Measurements from ENCODE around the gene AAK1. TPM values are rescaled to one million over a fixed set of nuclear protein-coding genes. Genes with fewer than 3 reads are reported as not detected.

AAK1 gene
- total RNA-seq, 1 experiment from 2014 or later: 30.6 TPM

- Histone ChIP-seq H4K8ac (replicated peaks; ENCODE audit: insufficient read length, low read depth, low read length) (no peak overlapping the region), H3K23me2 (ENCODE audit: insufficient read length, low read depth, low read length, poor library complexity, severe bottlenecking) (no peaks in the 10 kb centered on the region), H4K5ac (ENCODE audit: insufficient read length, low read depth, low read length) (no peak overlapping the region), H3K18ac (ENCODE audit: insufficient read length, low read depth, low read length) (no peak overlapping the region), H3K4me1 (ENCODE audit: insufficient read depth, low read length) (no peaks in the 10 kb centered on the region), H2BK15ac (ENCODE audit: low read depth, low read length) (no peak overlapping the region), H2AFZ (ENCODE audit: low read length) (no peak overlapping the region), H3K27ac (ENCODE audit: insufficient read length, low read depth, low read length) (no peak overlapping the region), H3K23ac (ENCODE audit: insufficient read length, low read depth, low read length) (no peak overlapping the region), H3K9ac (ENCODE audit: extremely low read depth, insufficient read length, low read length) (no peak overlapping the region), H3K27me3 (ENCODE audit: insufficient read depth, low read length) (no peaks in the 10 kb centered on the region), H3K4me2 (ENCODE audit: insufficient read depth, insufficient read length, low read length) (no peak overlapping the region), H3K4ac (ENCODE audit: low read depth, low read length) (no peak overlapping the region), H3K79me2 (ENCODE audit: insufficient read depth, low read length) (no peaks in the 10 kb centered on the region), H2BK120ac (ENCODE audit: low read depth, low read length, poor library complexity, severe bottlenecking) (no peak overlapping the region), H2BK20ac (ENCODE audit: low read depth, low read length, poor library complexity, severe bottlenecking) (no peak overlapping the region), H2AK5ac (ENCODE audit: insufficient read length, low read length) (no peak overlapping the region), H2BK12ac (ENCODE audit: insufficient read length, low read depth, low read length) (no peak overlapping the region), H4K20me1 (ENCODE audit: control insufficient read depth, insufficient read depth, insufficient read length) (no peaks in the 10 kb centered on the region), H3K9me3 (ENCODE audit: control insufficient read depth, low read depth, low read length) (no peaks in the 10 kb centered on the region), H3T11ph (ENCODE audit: low read length) (no peak overlapping the region), H4K91ac (ENCODE audit: insufficient read length, low read depth, low read length) (no peak overlapping the region), H3K14ac (ENCODE audit: insufficient read depth, low read length) (no peak overlapping the region), H2BK5ac (ENCODE audit: insufficient read length, low read length) (no peak overlapping the region), H3K56ac (ENCODE audit: insufficient read length, low read depth, low read length) (no peak overlapping the region), H3K79me1 (ENCODE audit: insufficient read depth, low read depth, low read length, poor library complexity, severe bottlenecking) (no peaks in the 10 kb centered on the region)
- Mint-ChIP-seq H3K27ac (no peak overlapping the region), H3K4me1 (peaks cover 10 to 16% of the 10 kb centered on the region in 2 experiments), H3K9me3 (no peaks in the 10 kb centered on the region), H3K4me3 (no peak overlapping the region), H3K27me3 (ENCODE audit: low read depth) (no peaks in the 10 kb centered on the region), H3K36me3 (ENCODE audit: insufficient read depth in 1 of 3, low read depth in 3 of 3) (peaks cover 15 to 62% (median 52%) of the 10 kb centered on the region in 3 experiments; a peak in 6 of 7 replicates)
- no CpG with 5 or more reads among the region's 2 CpGs for WGBS (ENCODE audit: extremely low coverage, insufficient read length, low lambda C conversion rate)
- TF ChIP-seq, protein P1, sequence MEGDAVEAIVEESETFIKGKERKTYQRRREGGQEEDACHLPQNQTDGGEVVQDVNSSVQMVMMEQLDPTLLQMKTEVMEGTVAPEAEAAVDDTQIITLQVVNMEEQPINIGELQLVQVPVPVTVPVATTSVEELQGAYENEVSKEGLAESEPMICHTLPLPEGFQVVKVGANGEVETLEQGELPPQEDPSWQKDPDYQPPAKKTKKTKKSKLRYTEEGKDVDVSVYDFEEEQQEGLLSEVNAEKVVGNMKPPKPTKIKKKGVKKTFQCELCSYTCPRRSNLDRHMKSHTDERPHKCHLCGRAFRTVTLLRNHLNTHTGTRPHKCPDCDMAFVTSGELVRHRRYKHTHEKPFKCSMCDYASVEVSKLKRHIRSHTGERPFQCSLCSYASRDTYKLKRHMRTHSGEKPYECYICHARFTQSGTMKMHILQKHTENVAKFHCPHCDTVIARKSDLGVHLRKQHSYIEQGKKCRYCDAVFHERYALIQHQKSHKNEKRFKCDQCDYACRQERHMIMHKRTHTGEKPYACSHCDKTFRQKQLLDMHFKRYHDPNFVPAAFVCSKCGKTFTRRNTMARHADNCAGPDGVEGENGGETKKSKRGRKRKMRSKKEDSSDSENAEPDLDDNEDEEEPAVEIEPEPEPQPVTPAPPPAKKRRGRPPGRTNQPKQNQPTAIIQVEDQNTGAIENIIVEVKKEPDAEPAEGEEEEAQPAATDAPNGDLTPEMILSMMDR (conservative IDR thresholded peaks at IDR 0.05): no peak
- no peak for DNase-seq
Observed at GRCh38 chr2:69510204-69510603, 133.3 kb downstream of the AAK1 start.
